Left forelimb (tissue), 1 donor: ENCODE data around the gene PARD3B.

ENCODE experiments used
- DNase-seq: peaks from one replicate; pipeline ENCODE4 v3.0.0-alpha.2; 2018; ENCODE audit warnings: low spot score

Gene PARD3B

DNA sequence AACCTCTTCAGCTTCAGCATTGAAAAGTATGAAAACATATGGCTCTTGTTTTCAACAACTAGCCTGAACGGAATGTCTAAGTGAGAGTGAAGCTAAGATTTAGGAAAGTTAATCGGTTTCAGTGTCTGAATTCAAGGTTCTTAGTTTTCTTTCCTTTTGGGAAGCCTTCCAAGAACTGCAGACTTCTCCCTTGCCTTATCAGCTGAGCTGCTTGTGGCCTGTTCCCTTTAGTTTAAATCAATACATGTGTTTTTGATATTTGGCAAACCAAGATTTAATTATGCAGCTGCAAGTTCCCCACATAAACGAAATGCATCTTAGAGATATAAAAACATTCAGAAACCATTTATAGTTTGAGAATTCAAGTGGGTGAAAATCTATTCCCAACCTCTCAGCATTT lies 862.7 kb downstream of the PARD3B start:
- no peak for DNase-seq

GRCh38 chr2:205408696-205409095 lies 863.4 kb downstream of the PARD3B start:
- no peak for DNase-seq

GRCh38 chr2:205409411-205409810 lies 864.1 kb downstream of the PARD3B start:
- DNase-seq = no peak

GRCh38 chr2:205411558-205411957 lies 866.3 kb downstream of the PARD3B start:
- no peak for DNase-seq

- DNase-seq = no peak
Measured at GRCh38 chr2:205424326-205424725, 879.1 kb downstream of the PARD3B start.

- DNase-seq = no peak
Measured at GRCh38 chr2:205425102-205425501, 879.8 kb downstream of the PARD3B start.

- no peak for DNase-seq
Measured at GRCh38 chr2:205427112-205427511, 881.8 kb downstream of the PARD3B start.

- no peak for DNase-seq
Measured at GRCh38 chr2:205428811-205429210, 883.5 kb downstream of the PARD3B start.

DNA sequence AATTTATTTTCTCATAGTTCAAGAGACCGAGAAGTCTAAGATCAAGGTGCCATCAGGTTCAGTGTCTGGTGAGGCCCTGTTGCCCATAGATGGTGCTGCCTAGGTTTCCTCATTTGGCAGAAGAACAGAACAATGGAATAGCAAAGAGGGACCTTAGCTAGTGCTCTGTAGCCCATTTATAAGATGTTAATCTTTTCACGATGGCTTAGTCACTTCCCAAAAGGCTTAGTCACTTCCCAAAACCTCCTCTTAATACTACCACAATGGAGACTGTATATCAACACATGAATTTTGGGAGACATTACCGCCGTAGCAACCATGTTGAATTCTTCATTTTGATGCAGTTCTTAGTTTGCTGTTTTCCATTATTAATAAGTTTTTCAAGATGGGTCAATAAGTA lies 890.7 kb downstream of the PARD3B start:
- no peak for DNase-seq

DNA sequence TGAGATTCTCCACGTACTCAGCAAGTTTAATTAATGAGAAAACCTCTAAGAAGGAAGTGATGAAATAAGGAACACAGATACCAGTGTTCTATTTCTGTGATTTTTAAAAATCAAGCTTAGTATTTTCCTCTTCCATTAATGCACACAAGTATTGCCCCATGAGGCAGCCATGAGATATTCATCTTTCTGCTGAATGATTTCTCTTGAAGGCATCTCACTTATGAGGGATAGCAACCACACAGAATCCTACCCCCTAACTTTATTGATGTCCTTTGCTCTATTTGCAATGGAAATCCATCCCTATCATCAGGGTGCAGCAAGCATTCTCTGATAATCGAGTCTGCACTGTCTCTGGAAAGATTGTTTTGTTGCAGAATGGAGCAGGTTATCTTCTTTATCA lies 893.0 kb downstream of the PARD3B start:
- no peak for DNase-seq

GRCh38 chr2:205439621-205440020 lies 894.3 kb downstream of the PARD3B start:
- DNase-seq = no peak

DNA sequence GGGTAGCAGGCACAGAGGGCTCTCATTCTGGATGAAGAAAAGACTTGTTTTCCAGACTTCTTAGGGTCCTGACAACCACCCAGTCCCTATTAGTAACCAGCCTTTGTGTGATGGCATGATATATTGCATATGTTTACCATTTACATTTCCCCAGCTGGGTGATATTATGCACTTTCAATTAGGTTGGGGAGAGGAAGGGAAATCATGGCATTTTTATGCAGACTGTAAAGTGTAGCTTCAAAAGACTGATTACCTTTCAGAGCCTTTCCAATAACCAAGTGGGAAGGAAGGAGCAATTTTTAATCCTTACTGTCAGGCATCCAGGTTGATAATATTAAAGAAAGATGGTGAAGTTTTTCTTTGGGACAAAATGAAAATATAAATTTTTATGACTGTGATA lies 896.2 kb downstream of the PARD3B start:
- no peak for DNase-seq

GRCh38 chr2:205448189-205448588 lies 902.9 kb downstream of the PARD3B start:
- no peak for DNase-seq

- DNase-seq = no peak
Measured at GRCh38 chr2:205451901-205452512, 906.7 kb downstream of the PARD3B start.

GRCh38 chr2:205453202-205453601 lies 907.9 kb downstream of the PARD3B start:
- no peak for DNase-seq

GRCh38 chr2:205456682-205457081 lies 911.4 kb downstream of the PARD3B start:
- DNase-seq = no peak

DNA sequence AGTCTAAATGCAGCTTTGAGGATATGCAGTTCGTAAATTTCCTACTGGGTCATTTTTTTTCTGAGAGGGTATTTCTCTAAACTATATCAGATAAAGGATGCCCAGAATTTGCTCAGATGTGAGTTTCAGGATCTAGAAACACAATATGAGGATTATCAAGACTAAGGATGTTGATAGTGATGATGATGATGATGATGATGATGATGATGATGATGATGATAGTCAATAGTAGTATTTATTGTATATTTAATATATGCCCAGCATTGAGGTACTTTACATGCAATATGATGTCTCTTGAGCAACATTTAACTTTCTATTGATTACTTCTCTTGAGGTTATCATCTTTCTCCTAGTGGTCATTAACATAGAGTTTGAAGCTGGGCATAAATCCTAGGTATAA lies 914.9 kb downstream of the PARD3B start:
- no peak for DNase-seq

GRCh38 chr2:205461169-205461568 lies 915.9 kb downstream of the PARD3B start:
- no peak for DNase-seq

- no peak for DNase-seq
Measured at GRCh38 chr2:205461678-205462665, 916.7 kb downstream of the PARD3B start.

- DNase-seq = no peak
Measured at GRCh38 chr2:205462681-205463345, 917.5 kb downstream of the PARD3B start.

DNA sequence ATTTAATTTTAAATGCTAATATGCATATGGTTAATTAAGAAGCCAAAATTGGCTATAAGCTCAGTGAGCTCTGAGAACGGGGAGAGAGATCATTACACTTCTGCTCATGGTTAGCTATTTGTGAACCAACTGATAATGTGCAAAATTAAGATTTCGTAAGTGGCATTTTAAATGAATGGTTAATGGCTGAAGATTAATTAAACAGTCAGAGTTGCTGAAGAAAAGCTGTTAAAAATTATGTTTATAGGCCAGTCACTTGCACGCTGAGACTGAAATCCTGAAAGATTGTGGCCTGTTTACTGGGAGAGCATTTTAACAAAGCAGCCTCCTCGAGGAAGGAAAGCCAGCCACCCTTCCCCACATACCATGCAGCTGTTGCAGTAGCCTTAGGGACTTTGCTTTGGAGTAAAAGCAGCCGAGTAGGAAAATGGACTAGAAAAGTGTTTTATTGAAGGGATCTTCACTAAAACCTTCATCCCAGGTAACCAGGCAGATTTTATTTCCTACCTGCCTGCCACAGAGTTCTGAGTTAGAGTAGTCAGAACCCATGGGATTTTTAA lies 918.3 kb downstream of the PARD3B start:
- DNase-seq = no peak

DNA sequence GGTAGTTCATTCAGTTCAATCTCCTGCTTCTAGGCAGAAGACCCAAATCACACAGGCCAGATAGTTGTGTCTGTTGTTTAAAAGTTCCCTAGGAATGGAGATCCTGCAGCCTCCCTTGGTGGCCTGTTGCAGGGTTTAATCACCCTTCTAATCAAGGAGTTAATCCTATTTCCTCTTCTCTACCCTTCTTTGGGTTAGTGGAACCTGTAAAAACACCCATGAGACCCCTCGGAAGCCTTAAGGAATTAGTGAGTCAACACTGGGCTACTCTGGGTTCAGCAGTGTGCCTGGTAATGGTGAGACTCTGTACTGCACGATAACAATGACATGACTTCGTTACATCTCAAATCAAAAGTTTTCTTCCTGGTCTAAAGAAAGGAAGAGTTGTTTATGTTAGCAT lies 919.4 kb downstream of the PARD3B start:
- no peak for DNase-seq

DNA sequence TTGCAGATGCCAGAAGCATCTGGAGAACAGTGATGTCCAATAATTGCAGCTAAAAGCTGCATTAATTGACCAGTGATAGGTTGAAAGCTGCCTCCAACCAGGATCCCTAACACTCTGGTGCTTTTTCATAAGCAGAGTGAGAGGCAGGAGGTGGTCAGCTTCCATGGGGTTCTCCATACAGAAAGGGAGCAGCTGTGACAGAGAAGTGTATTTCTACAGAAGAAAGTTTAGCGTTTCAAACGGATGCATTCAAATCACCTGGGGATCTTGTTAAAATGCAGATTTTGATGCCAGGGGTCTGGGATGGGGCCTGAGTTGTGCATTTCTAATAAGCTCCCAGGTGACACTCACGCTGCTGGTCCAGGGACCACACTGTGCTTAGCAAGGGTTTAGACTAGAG lies 920.5 kb downstream of the PARD3B start:
- DNase-seq = no peak
